GM19238 (cell line): ENCODE measurements around the gene CNDP1.
"Not testable (repeated sequence)": the region's sequence is repeated elsewhere in the genome, so short reads cannot be mapped to it uniquely, and the experiment has no call there.

Experiments used
- DNase-seq: peaks from one replicate; pipeline ENCODE4 v3.0.0; 2011; ENCODE audit warnings: low spot score; ENCODE audit not compliant: insufficient read length

CNDP1 gene, protein sequence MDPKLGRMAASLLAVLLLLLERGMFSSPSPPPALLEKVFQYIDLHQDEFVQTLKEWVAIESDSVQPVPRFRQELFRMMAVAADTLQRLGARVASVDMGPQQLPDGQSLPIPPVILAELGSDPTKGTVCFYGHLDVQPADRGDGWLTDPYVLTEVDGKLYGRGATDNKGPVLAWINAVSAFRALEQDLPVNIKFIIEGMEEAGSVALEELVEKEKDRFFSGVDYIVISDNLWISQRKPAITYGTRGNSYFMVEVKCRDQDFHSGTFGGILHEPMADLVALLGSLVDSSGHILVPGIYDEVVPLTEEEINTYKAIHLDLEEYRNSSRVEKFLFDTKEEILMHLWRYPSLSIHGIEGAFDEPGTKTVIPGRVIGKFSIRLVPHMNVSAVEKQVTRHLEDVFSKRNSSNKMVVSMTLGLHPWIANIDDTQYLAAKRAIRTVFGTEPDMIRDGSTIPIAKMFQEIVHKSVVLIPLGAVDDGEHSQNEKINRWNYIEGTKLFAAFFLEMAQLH

GRCh38 chr18:74534150-74534969 is at the start of gene CNDP1:
Gene CNDP1 (plus strand): TSS chr18:74534500. CDS start chr18:74534668, 168 bp downstream.
- no peak for DNase-seq

- DNase-seq = no peak
These were observed 48.0 kb upstream of the CNDP1 start for GRCh38 chr18:74486119-74486849.

DNA sequence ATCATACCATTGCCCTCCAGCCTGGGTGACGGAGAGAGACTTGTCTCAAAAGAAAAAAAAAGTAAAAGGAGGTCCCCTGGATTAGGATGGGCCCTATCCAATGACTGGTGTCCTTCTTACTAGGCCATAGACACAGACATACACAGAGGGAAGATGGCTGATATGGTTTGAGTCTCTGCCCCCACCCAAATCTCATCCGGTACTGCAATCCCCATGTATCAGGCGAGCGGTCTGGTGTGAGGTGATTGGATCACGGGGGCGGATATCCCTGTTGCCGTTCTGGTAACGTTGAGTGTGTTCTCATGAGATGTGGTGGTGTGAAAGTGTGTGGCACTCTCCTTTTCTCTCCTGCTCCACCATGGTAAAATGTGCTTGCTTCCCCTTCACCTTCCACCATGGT is 45.9 kb upstream of the CNDP1 start:
- DNase-seq = no peak

GRCh38 chr18:74488864-74489263 is 45.4 kb upstream of the CNDP1 start:
- DNase-seq = no peak

DNA sequence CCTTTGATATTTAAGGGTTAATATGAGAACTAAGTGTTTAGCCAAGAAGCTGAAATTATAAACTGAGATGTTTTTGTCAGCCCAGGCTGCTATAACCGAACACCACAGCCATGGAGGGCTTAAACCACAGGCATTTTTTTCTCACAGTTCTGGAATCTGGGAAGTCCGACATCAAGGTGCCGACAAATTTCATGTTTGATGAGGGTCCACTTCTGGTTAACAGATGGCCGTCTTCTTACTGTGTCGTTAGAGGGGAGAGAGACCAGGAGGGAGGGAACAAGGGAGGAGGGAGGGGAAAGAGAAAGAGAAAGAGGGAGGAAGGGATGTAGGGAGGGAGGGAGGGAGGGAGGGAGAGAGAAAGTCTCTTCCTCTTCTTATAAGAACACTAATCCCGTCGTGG is 44.6 kb upstream of the CNDP1 start:
- no peak for DNase-seq

GRCh38 chr18:74492259-74492658 is 42.0 kb upstream of the CNDP1 start:
- no peak for DNase-seq

GRCh38 chr18:74493689-74494088 is 40.6 kb upstream of the CNDP1 start:
- no peak for DNase-seq

DNA sequence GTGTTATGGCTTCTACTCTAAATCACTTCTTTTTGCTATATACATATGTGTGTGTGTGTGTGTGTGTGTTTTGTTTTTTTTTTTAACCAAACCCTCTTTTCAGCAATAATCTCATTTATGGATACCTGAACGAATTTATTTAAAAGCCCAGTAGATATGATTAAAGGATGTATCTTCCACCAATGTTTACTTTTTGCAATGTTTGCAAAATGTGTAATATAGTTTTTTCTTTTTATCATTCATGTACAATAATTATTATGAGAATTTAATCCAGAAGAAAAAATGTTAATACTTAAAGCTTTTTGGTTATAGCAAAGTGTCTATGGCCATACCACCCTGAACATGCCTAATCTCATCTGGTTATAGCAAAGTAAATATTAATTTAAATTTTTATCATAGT is 39.8 kb upstream of the CNDP1 start:
- no peak for DNase-seq

GRCh38 chr18:74495581-74496507 is 38.5 kb upstream of the CNDP1 start, which contains the start of gene CNDP2:
Gene CNDP2 (plus strand): TSS chr18:74496363. CDS start chr18:74499974, 3,611 bp downstream.
- DNase-seq = peak; percentile 91

GRCh38 chr18:74496508-74497323 is 37.6 kb upstream of the CNDP1 start:
- no peak for DNase-seq

DNA sequence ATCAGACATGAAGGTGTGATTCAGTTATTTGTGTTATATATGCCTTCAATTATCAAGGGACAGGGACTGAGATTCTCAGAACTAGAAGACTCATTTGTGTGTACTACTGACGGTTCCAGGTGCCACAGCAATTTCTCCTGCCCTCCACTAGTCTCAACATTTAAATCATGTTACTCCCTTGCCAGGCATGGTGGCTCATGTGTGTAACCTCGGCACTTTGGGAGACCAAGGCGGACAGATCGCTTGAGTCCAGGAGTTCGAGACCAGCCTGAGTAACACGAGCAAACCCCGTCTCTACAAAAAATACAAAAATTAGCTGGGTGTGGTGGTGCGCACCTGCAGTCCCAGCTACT is 37.0 kb upstream of the CNDP1 start:
- no peak for DNase-seq

GRCh38 chr18:74497778-74498177 is 36.5 kb upstream of the CNDP1 start:
- no peak for DNase-seq

GRCh38 chr18:74498712-74499627 is 35.3 kb upstream of the CNDP1 start:
- DNase-seq = peak; percentile 63

- DNase-seq = peak; percentile 52
These were observed 34.7 kb upstream of the CNDP1 start for GRCh38 chr18:74499633-74500032.

DNA sequence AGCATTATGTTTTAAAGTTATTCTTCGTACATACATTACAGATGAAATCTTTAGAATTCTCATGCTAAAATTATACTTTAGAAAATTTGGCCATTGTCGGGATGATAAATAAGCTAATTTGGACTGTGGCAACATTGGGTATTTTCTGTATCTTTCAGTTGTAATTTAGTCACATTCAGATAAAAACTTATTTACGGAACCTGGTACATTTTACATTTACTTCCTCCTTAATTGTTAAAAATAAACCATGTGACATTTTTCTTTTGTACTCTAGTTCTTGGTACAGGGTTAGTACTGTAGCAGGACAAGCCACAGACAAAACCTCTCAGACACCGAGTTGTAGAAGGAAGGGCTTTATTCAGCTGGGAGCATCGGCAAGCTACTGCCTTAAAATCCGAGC is 33.9 kb upstream of the CNDP1 start:
- DNase-seq = no peak

GRCh38 chr18:74500774-74501173 is 33.5 kb upstream of the CNDP1 start:
- not testable (repeated sequence) for DNase-seq

DNA sequence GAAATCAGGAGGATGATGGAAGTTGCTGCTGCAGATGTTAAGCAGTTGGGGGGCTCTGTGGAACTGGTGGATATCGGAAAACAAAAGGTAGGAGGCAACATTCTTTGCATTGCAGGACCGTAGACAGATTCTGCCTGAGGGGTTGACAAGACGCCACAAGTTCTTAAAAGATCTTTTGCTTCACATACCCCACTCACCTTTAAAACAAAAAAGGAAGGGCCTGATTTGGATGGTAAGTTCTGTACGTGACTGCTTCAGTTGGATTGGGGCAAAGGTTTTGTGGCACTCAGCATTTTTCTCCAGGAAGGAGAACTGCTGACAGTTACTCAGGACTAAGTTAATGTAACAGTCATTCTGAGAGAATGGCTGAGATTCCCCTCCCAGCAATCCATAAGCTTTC is 32.9 kb upstream of the CNDP1 start:
- no peak for DNase-seq

DNA sequence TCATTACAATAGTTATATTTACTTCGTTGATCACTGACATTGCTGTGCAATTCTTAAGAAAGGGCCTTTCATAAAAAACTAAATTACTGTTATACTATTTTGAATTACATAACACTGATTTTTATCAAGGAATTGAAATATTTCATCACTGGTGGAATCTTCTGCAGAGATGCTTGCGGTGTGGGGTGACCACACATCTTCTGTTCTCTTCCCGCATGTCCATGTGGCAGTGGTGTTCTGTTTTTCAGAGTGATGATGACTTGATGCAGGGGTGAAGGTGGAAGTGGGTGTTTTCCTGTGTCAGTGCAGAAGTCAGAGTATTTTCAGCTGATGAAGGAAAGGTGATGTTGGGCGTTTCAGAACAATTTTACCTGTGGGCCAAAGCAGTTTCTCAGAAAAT is 31.2 kb upstream of the CNDP1 start:
- no peak for DNase-seq

- no peak for DNase-seq
These were observed 28.5 kb upstream of the CNDP1 start for GRCh38 chr18:74505776-74506175.
